Mesenchymal stem cell (in vitro differentiated cells and primary cell): Measurements from ENCODE around the gene SHC3.

Source experiments
- DNase-seq: peaks from one replicate; pipeline ENCODE4 v3.0.0-alpha.2; 2013
- H2AFZ ChIP-seq: one replicate; pipeline ENCODE4 v1.6.1; 2013; ENCODE audit warnings: low read depth, mild to moderate bottlenecking, control low read depth, inconsistent platforms, low read length, moderate library complexity
- H2AK5ac ChIP-seq: 2 replicates; pipeline ENCODE4 v1.6.1; 2013; ENCODE audit warnings: low read length, moderate library complexity, mild to moderate bottlenecking, inconsistent platforms; ENCODE audit not compliant: severe bottlenecking
- H2BK120ac ChIP-seq: one replicate; pipeline ENCODE4 v1.6.1; 2013; ENCODE audit warnings: low read depth, mild to moderate bottlenecking, inconsistent platforms, low read length, moderate library complexity
- H2BK12ac ChIP-seq, 2 experiments: one replicate each; pipeline ENCODE4 v1.6.1; 2013; ENCODE audit warnings: inconsistent platforms in 2 of 2, low read length in 2 of 2, mild to moderate bottlenecking in 2 of 2, moderate library complexity in 2 of 2, control low read depth in 1 of 2
- H2BK15ac ChIP-seq: one replicate; pipeline ENCODE4 v1.6.1; 2013; ENCODE audit warnings: mild to moderate bottlenecking, low read depth, inconsistent platforms; ENCODE audit not compliant: poor library complexity, severe bottlenecking
- H2BK5ac ChIP-seq: 2 replicates; pipeline ENCODE4 v1.6.1; 2013; ENCODE audit warnings: low read depth, mild to moderate bottlenecking, low read length, control low read depth, inconsistent platforms; ENCODE audit not compliant: poor library complexity, severe bottlenecking
- H3K14ac ChIP-seq, 2 experiments: one replicate each; pipeline ENCODE4 v1.6.1; 2013; ENCODE audit warnings: inconsistent platforms in 2 of 2, low read length in 2 of 2, control low read depth in 1 of 2, mild to moderate bottlenecking in 1 of 2, moderate library complexity in 1 of 2
- H3K18ac ChIP-seq, 2 experiments: one replicate each; pipeline ENCODE4 v1.6.1; 2013; ENCODE audit warnings: inconsistent platforms in 2 of 2, low read length in 2 of 2, control low read depth in 1 of 2, low read depth in 1 of 2, mild to moderate bottlenecking in 1 of 2
- H3K23ac ChIP-seq, 2 experiments: one replicate each; pipeline ENCODE4 v1.6.1; 2013; ENCODE audit warnings: inconsistent platforms in 2 of 2, low read length in 2 of 2, mild to moderate bottlenecking in 2 of 2, moderate library complexity in 2 of 2, control low read depth in 1 of 2
- H3K27ac ChIP-seq: 2 replicates; pipeline ENCODE4 v1.5.1; 2013; ENCODE audit warnings: mild to moderate bottlenecking, moderate library complexity, low read length, control low read depth, inconsistent platforms; ENCODE audit not compliant: poor library complexity, severe bottlenecking
- H3K27me3 ChIP-seq, 2 experiments: 2 replicates each; pipeline versions ENCODE4 v1.6.1 to v1.7.0; 2013; ENCODE audit warnings: low read length in 2 of 2, mild to moderate bottlenecking in 2 of 2, moderate library complexity in 2 of 2, control low read depth in 1 of 2, inconsistent platforms in 1 of 2; ENCODE audit not compliant: control insufficient read depth in 1 of 2, insufficient read depth in 1 of 2
- H3K36me3 ChIP-seq, 2 experiments: 2 replicates each; pipeline versions ENCODE4 v1.6.1 to v1.7.0; 2013; ENCODE audit warnings: low read length in 2 of 2, control low read depth in 1 of 2, inconsistent platforms in 1 of 2, low read depth in 1 of 2, mild to moderate bottlenecking in 1 of 2; ENCODE audit not compliant: insufficient read depth in 2 of 2, control insufficient read depth in 1 of 2
- H3K4ac ChIP-seq, 2 experiments: one replicate each; pipeline ENCODE4 v1.6.1; 2013; ENCODE audit warnings: inconsistent platforms in 2 of 2, low read length in 2 of 2, mild to moderate bottlenecking in 2 of 2, moderate library complexity in 2 of 2, control low read depth in 1 of 2, low read depth in 1 of 2
- H3K4me1 ChIP-seq: 2 replicates; pipeline ENCODE4 v1.6.1; 2013; ENCODE audit warnings: low read depth, low read length, control low read depth; ENCODE audit not compliant: control insufficient read depth, insufficient read depth
- H3K4me2 ChIP-seq: 2 replicates; pipeline ENCODE4 v1.6.1; 2013; ENCODE audit warnings: low read length, mild to moderate bottlenecking, inconsistent platforms; ENCODE audit not compliant: poor library complexity, severe bottlenecking
- H3K4me3 ChIP-seq, 2 experiments: 2 replicates each; pipeline versions ENCODE4 v1.5.1 to v1.7.0; 2013; ENCODE audit warnings: low read length in 2 of 2, mild to moderate bottlenecking in 2 of 2, control low read depth in 1 of 2, low read depth in 1 of 2; ENCODE audit not compliant: insufficient read depth in 1 of 2
- H3K79me1 ChIP-seq: replicated peaks from 2 replicates; pipeline ENCODE4 v1.6.1; 2013; ENCODE audit warnings: mild to moderate bottlenecking, control low read depth, low read length, inconsistent platforms; ENCODE audit not compliant: poor library complexity, severe bottlenecking
- H3K9ac ChIP-seq: 2 replicates; pipeline ENCODE4 v1.7.0; 2013; ENCODE audit warnings: mild to moderate bottlenecking, low read length, moderate library complexity
- H3K9me3 ChIP-seq: 2 replicates; pipeline ENCODE4 v1.7.0; 2013; ENCODE audit warnings: mild to moderate bottlenecking, low read length; ENCODE audit not compliant: control insufficient read depth
- H4K8ac ChIP-seq: one replicate; pipeline ENCODE4 v1.6.1; 2013; ENCODE audit warnings: inconsistent platforms, mild to moderate bottlenecking, low read length, moderate library complexity
- H4K91ac ChIP-seq: one replicate; pipeline ENCODE4 v1.6.1; 2013; ENCODE audit warnings: mild to moderate bottlenecking, low read length, inconsistent platforms
- WGBS: methylation state at CpG from one replicate; pipeline ENCODE4 v1.1.7; 2013; ENCODE audit warnings: mixed read lengths; 5-methylcytosine and 5-hydroxymethylcytosine counted together

SHC3 gene

DNA sequence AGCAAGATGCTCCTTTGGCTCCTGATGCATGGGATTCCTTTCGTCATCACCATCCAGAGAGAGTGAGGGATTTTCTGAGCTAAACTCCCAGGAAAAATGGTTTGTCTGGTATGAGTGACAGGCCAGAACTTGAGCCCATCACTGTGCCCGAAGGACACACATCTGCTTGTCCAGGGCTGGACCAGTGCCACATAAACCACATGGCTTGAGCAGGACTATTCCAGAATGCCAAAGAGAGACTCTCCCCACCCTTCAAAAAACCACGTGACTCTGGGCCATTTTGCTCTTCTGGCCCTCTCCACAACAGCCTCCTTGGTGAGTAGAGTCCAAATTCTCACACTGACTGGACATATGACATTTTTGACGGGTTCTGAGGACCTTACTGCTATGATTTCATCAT lies 46.4 kb upstream of the SHC3 start:
- H3K9ac ChIP-seq = no peak overlapping the region
- DNase-seq = no peak
- H3K14ac ChIP-seq = no peak overlapping the region
- H3K27me3 ChIP-seq = peaks cover 0 to 24% of the 10 kb centered on the region in 2 experiments
- WGBS = 73% methylated on average over 4 of the region's 4 CpGs
- H3K4ac ChIP-seq = no peak overlapping the region
- H3K18ac ChIP-seq = no peak overlapping the region
- H3K27ac ChIP-seq = no peak overlapping the region
- no peaks in the 10 kb centered on the region for H3K4me1 ChIP-seq
- H2AK5ac ChIP-seq = no peak overlapping the region
- H2BK15ac ChIP-seq = no peak overlapping the region
- H2BK5ac ChIP-seq = no peak overlapping the region
- no peaks in the 10 kb centered on the region for H3K79me1 ChIP-seq
- no peak overlapping the region for H2BK120ac ChIP-seq
- H3K23ac ChIP-seq = no peak overlapping the region
- no peaks in the 10 kb centered on the region for H3K36me3 ChIP-seq
- no peak overlapping the region for H2BK12ac ChIP-seq
- no peak overlapping the region for H3K4me2 ChIP-seq
- no peak overlapping the region for H3K4me3 ChIP-seq
- no peak overlapping the region for H4K8ac ChIP-seq
- H4K91ac ChIP-seq = no peak overlapping the region
- no peak overlapping the region for H2AFZ ChIP-seq
- no peaks in the 10 kb centered on the region for H3K9me3 ChIP-seq

- no peaks in the 10 kb centered on the region for H3K4me1 ChIP-seq
- no peak overlapping the region for H4K8ac ChIP-seq
- H3K9ac ChIP-seq = no peak overlapping the region
- H3K4me3 ChIP-seq = no peak overlapping the region
- H3K4me2 ChIP-seq = no peak overlapping the region
- H3K79me1 ChIP-seq = no peaks in the 10 kb centered on the region
- no peak overlapping the region for H2BK5ac ChIP-seq
- no peak overlapping the region for H3K14ac ChIP-seq
- H2BK120ac ChIP-seq = no peak overlapping the region
- H2BK15ac ChIP-seq = no peak overlapping the region
- H3K18ac ChIP-seq = no peak overlapping the region
- H3K27me3 ChIP-seq = peaks cover 0 to 24% of the 10 kb centered on the region in 2 experiments
- no peak overlapping the region for H3K23ac ChIP-seq
- no peak overlapping the region for H2BK12ac ChIP-seq
- H3K36me3 ChIP-seq = no peaks in the 10 kb centered on the region
- no peak for DNase-seq
- no peak overlapping the region for H3K4ac ChIP-seq
- 96% methylated on average over 4 of the region's 4 CpGs for WGBS
- H3K9me3 ChIP-seq = no peaks in the 10 kb centered on the region
- no peak overlapping the region for H2AFZ ChIP-seq
- no peak overlapping the region for H4K91ac ChIP-seq
- H3K27ac ChIP-seq = no peak overlapping the region
- no peak overlapping the region for H2AK5ac ChIP-seq
Observed at GRCh38 chr9:89224633-89225032, 46.0 kb upstream of the SHC3 start.

DNA sequence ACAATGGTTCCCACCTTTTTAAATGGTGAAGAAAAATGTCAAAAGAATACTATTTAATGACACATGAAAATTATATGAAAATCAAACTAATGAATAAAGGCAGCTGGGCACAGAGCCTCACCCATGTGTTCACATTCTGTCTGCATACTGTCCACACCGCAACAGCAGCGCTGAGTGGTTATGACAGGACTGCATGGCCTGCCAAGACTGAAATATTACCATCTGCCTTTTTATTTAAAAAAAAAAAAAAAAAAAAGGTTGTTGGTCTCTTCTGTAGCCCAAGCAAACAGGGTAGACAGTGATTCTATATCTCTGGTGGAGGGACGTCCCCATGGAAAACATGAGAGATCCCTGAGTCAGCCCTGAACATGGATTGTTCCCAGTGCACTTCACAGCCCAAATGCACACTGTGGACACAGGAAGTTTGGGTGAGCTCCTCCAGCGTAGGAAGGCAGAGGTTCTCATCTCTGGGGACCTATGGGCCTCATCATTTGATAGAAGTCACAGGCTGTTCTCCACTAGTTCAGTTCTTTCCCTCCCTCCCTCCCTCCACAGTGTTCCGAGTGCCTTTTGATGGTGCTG lies 44.9 kb upstream of the SHC3 start:
- no peaks in the 10 kb centered on the region for H3K36me3 ChIP-seq
- no peak overlapping the region for H4K91ac ChIP-seq
- WGBS = 89% methylated on average over 5 of the region's 5 CpGs
- H3K14ac ChIP-seq = no peak overlapping the region
- no peak overlapping the region for H2AFZ ChIP-seq
- H3K79me1 ChIP-seq = no peaks in the 10 kb centered on the region
- H2BK120ac ChIP-seq = no peak overlapping the region
- no peak overlapping the region for H2BK12ac ChIP-seq
- H3K27ac ChIP-seq = no peak overlapping the region
- no peak overlapping the region for H3K4me2 ChIP-seq
- no peaks in the 10 kb centered on the region for H3K4me1 ChIP-seq
- H2BK5ac ChIP-seq = no peak overlapping the region
- H3K23ac ChIP-seq = no peak overlapping the region
- H4K8ac ChIP-seq = no peak overlapping the region
- H2BK15ac ChIP-seq = no peak overlapping the region
- DNase-seq = no peak
- no peak overlapping the region for H2AK5ac ChIP-seq
- no peak overlapping the region for H3K4ac ChIP-seq
- peaks cover 0 to 31% of the 10 kb centered on the region in 2 experiments for H3K27me3 ChIP-seq
- no peaks in the 10 kb centered on the region for H3K9me3 ChIP-seq
- no peak overlapping the region for H3K18ac ChIP-seq
- H3K4me3 ChIP-seq = no peak overlapping the region
- no peak overlapping the region for H3K9ac ChIP-seq

- H3K27me3 ChIP-seq = peaks cover 0 to 10% of the 10 kb centered on the region in 2 experiments
- H2AK5ac ChIP-seq = no peak overlapping the region
- H3K9me3 ChIP-seq = no peaks in the 10 kb centered on the region
- H3K4me3 ChIP-seq = no peak overlapping the region
- H4K8ac ChIP-seq = no peak overlapping the region
- H2BK12ac ChIP-seq = no peak overlapping the region
- no peak overlapping the region for H3K18ac ChIP-seq
- no peak overlapping the region for H2BK5ac ChIP-seq
- 87% methylated on average over 4 of the region's 5 CpGs for WGBS
- no peaks in the 10 kb centered on the region for H3K79me1 ChIP-seq
- H3K9ac ChIP-seq = no peak overlapping the region
- DNase-seq = no peak
- no peak overlapping the region for H2AFZ ChIP-seq
- no peak overlapping the region for H3K4ac ChIP-seq
- no peak overlapping the region for H4K91ac ChIP-seq
- no peak overlapping the region for H2BK15ac ChIP-seq
- no peak overlapping the region for H3K4me2 ChIP-seq
- H3K36me3 ChIP-seq = no peaks in the 10 kb centered on the region
- no peak overlapping the region for H3K14ac ChIP-seq
- H3K27ac ChIP-seq = no peak overlapping the region
- H3K4me1 ChIP-seq = no peaks in the 10 kb centered on the region
- H2BK120ac ChIP-seq = no peak overlapping the region
- no peak overlapping the region for H3K23ac ChIP-seq
Observed at GRCh38 chr9:89219637-89220036, 41.0 kb upstream of the SHC3 start.
